HepG2 (cell line): ENCODE data around the gene CSNK1E. TPM values are rescaled to one million over a fixed set of nuclear protein-coding genes. Genes with fewer than 3 reads are reported as not detected.

Experiments used
- CCAR2 ChIP-seq: fragments of 200-400 bp; formaldehyde crosslinking; optimal IDR thresholded peaks from 2 replicates; pipeline ENCODE3; 2018; ENCODE audit warnings: low read depth, mild to moderate bottlenecking, low read length, moderate library complexity
- DMAP1 ChIP-seq: IDR thresholded peaks from 2 replicates; pipeline ENCODE4 v1.6.1; 2016
- ELF4 ChIP-seq: sonication (generic); formaldehyde crosslinking; IDR thresholded peaks from 2 replicates; pipeline ENCODE4 v1.5.0; 2020; ENCODE audit warnings: missing genetic modification reagents, mild to moderate bottlenecking, moderate library complexity, borderline replicate concordance
- MBNL3 ChIP-seq: fragments of 250-450 bp; sonication (Bioruptor Pico); conservative IDR thresholded peaks from 2 replicates; pipeline ENCODE4 v1.8.0; 2022; ENCODE audit warnings: mild to moderate bottlenecking, inconsistent platforms
- PCBP2 ChIP-seq: fragments of 200-400 bp; formaldehyde crosslinking; optimal IDR thresholded peaks from 2 replicates; pipeline ENCODE3; 2018; ENCODE audit warnings: low read length, low read depth; ENCODE audit not compliant: poor library complexity, severe bottlenecking
- SMC3 ChIP-seq: IDR thresholded peaks from 2 replicates; pipeline ENCODE4 v1.6.1; 2011; ENCODE audit warnings: low read length, improper control_type of control experiment
- TARDBP ChIP-seq: sonication (generic); formaldehyde crosslinking; IDR thresholded peaks from 2 replicates; pipeline ENCODE4 v1.8.0; 2022; ENCODE audit warnings: mild to moderate bottlenecking, missing genetic modification reagents
- TOE1 ChIP-seq: sonication (generic); formaldehyde crosslinking; IDR thresholded peaks from 2 replicates; pipeline ENCODE4 v1.4.0; 2020; ENCODE audit warnings: mild to moderate bottlenecking, missing genetic modification reagents
- ZNF276 ChIP-seq: sonication (generic); formaldehyde crosslinking; IDR thresholded peaks from 2 replicates; pipeline ENCODE4 v1.4.0; 2020; ENCODE audit warnings: mild to moderate bottlenecking, low read depth, missing genetic modification reagents
- ZNF3 ChIP-seq: IDR thresholded peaks from 2 replicates; pipeline ENCODE4 v1.7.0; 2017; ENCODE audit warnings: inconsistent platforms
- ZNF317 ChIP-seq: sonication (generic); formaldehyde crosslinking; IDR thresholded peaks from 2 replicates; pipeline ENCODE4 v1.5.0; 2020; ENCODE audit warnings: mild to moderate bottlenecking, missing genetic modification reagents
- ZNF709 ChIP-seq: sonication (generic); formaldehyde crosslinking; IDR thresholded peaks from 2 replicates; pipeline ENCODE4 v1.5.0; 2020; ENCODE audit warnings: mild to moderate bottlenecking, missing genetic modification reagents
- ZNF792 ChIP-seq: IDR thresholded peaks from 2 replicates; pipeline ENCODE4 v1.6.1; 2016
- ZSCAN20 ChIP-seq: sonication (generic); formaldehyde crosslinking; IDR thresholded peaks from 2 replicates; pipeline ENCODE4 v1.4.0; 2020; ENCODE audit warnings: missing genetic modification reagents, mild to moderate bottlenecking, borderline replicate concordance
- polyA plus RNA-seq, 8 experiments: library from polyadenylated mRNA; depleted of rRNA in 3 of 8; stranded (reverse) in 7 of 8; unstranded in 1 of 8; fragments of >200 nt; fragmentation: Illumina TruSeq in 4 of 8; extraction: Trizol in 4 of 8; gene quantifications; 2 replicates each; pipeline versions ENCODE4 v1.2.1 to v1.2.3, GENCODE V29; 2011 to 2016; ENCODE audit warnings: low read depth in 4 of 8, missing spikeins in 1 of 8, mixed read lengths in 1 of 8; ENCODE audit not compliant: insufficient read depth in 1 of 8
- total RNA-seq, 5 experiments: library from RNA; depleted of rRNA; stranded (reverse); fragments of >200 nt; fragmentation: Illumina TruSeq; extraction: Trizol; gene quantifications; 2 replicates each; pipeline ENCODE4 v1.2.3, GENCODE V29; 2016; ENCODE audit warnings: low read depth in 1 of 5
- TF ChIP-seq, protein P1 (sequence below): sonication (generic); formaldehyde crosslinking; IDR thresholded peaks from 2 replicates; pipeline ENCODE4 v1.4.0; 2020; ENCODE audit warnings: low read depth, mild to moderate bottlenecking, missing genetic modification reagents
- TF ChIP-seq, protein P2 (sequence below): sonication (generic); formaldehyde crosslinking; IDR thresholded peaks from 2 replicates; pipeline ENCODE4 v1.4.0; 2020; ENCODE audit warnings: missing genetic modification reagents, borderline replicate concordance
- TF ChIP-seq, protein P3 (sequence below): sonication (generic); formaldehyde crosslinking; IDR thresholded peaks from 2 replicates; pipeline ENCODE4 v1.4.0; 2020; ENCODE audit warnings: mild to moderate bottlenecking, missing genetic modification reagents
- TF ChIP-seq, protein P4 (sequence below): sonication (generic); formaldehyde crosslinking; IDR thresholded peaks from 2 replicates; pipeline ENCODE4 v1.5.0; 2020; ENCODE audit warnings: mild to moderate bottlenecking, missing genetic modification reagents
- TF ChIP-seq, protein P5 (sequence below): sonication (generic); formaldehyde crosslinking; conservative IDR thresholded peaks from 2 replicates; pipeline ENCODE4 v1.4.0; 2020; ENCODE audit warnings: missing genetic modification reagents

CSNK1E gene
- total and polyA plus RNA-seq, 2 of the 13 experiments (the other 11 are each of a cell fraction or from before 2014, with no cell fraction given), result 34.7 to 129 TPM

- TF ChIP-seq, protein P1, sequence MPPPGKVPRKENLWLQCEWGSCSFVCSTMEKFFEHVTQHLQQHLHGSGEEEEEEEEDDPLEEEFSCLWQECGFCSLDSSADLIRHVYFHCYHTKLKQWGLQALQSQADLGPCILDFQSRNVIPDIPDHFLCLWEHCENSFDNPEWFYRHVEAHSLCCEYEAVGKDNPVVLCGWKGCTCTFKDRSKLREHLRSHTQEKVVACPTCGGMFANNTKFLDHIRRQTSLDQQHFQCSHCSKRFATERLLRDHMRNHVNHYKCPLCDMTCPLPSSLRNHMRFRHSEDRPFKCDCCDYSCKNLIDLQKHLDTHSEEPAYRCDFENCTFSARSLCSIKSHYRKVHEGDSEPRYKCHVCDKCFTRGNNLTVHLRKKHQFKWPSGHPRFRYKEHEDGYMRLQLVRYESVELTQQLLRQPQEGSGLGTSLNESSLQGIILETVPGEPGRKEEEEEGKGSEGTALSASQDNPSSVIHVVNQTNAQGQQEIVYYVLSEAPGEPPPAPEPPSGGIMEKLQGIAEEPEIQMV (CRISPR knock-in tag), result no peak
- TF ChIP-seq DMAP1 (no peak), ZNF709 (CRISPR knock-in tag) (no peak), SMC3 (peak; percentile 16; the same call in 1 of the 2 replicates), PCBP2 (no peak), ZNF792 (CRISPR knock-in tag) (no peak), MBNL3 (CRISPR knock-in tag) (no peak), ZNF3 (CRISPR knock-in tag) (no peak), ZSCAN20 (CRISPR knock-in tag) (no peak), TOE1 (CRISPR knock-in tag) (no peak), ZNF276 (no peak), TARDBP (no peak), CCAR2 (no peak), ELF4 (CRISPR knock-in tag) (no peak), ZNF317 (CRISPR knock-in tag) (no peak)
- TF ChIP-seq, protein P2, sequence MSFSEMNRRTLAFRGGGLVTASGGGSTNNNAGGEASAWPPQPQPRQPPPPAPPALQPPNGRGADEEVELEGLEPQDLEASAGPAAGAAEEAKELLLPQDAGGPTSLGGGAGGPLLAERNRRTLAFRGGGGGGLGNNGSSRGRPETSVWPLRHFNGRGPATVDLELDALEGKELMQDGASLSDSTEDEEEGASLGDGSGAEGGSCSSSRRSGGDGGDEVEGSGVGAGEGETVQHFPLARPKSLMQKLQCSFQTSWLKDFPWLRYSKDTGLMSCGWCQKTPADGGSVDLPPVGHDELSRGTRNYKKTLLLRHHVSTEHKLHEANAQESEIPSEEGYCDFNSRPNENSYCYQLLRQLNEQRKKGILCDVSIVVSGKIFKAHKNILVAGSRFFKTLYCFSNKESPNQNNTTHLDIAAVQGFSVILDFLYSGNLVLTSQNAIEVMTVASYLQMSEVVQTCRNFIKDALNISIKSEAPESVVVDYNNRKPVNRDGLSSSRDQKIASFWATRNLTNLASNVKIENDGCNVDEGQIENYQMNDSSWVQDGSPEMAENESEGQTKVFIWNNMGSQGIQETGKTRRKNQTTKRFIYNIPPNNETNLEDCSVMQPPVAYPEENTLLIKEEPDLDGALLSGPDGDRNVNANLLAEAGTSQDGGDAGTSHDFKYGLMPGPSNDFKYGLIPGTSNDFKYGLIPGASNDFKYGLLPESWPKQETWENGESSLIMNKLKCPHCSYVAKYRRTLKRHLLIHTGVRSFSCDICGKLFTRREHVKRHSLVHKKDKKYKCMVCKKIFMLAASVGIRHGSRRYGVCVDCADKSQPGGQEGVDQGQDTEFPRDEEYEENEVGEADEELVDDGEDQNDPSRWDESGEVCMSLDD (CRISPR knock-in tag), result no peak
- TF ChIP-seq, protein P3, sequence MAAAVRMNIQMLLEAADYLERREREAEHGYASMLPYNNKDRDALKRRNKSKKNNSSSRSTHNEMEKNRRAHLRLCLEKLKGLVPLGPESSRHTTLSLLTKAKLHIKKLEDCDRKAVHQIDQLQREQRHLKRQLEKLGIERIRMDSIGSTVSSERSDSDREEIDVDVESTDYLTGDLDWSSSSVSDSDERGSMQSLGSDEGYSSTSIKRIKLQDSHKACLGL (CRISPR knock-in tag), result no peak
- TF ChIP-seq, protein P4, sequence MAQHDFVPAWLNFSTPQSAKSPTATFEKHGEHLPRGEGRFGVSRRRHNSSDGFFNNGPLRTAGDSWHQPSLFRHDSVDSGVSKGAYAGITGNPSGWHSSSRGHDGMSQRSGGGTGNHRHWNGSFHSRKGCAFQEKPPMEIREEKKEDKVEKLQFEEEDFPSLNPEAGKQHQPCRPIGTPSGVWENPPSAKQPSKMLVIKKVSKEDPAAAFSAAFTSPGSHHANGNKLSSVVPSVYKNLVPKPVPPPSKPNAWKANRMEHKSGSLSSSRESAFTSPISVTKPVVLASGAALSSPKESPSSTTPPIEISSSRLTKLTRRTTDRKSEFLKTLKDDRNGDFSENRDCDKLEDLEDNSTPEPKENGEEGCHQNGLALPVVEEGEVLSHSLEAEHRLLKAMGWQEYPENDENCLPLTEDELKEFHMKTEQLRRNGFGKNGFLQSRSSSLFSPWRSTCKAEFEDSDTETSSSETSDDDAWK, result no peak
- TF ChIP-seq, protein P5, sequence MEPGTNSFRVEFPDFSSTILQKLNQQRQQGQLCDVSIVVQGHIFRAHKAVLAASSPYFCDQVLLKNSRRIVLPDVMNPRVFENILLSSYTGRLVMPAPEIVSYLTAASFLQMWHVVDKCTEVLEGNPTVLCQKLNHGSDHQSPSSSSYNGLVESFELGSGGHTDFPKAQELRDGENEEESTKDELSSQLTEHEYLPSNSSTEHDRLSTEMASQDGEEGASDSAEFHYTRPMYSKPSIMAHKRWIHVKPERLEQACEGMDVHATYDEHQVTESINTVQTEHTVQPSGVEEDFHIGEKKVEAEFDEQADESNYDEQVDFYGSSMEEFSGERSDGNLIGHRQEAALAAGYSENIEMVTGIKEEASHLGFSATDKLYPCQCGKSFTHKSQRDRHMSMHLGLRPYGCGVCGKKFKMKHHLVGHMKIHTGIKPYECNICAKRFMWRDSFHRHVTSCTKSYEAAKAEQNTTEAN (CRISPR knock-in tag), result no peak
These were observed 59.5 kb downstream of the CSNK1E start (continued) for GRCh38 chr22:38257650-38258250.
